ENCODE results near the gene M6PR.
"Not testable (repeated sequence)": the region's sequence is repeated elsewhere in the genome, so short reads cannot be mapped to it uniquely, and the experiment has no call there.

M6PR gene

DNA sequence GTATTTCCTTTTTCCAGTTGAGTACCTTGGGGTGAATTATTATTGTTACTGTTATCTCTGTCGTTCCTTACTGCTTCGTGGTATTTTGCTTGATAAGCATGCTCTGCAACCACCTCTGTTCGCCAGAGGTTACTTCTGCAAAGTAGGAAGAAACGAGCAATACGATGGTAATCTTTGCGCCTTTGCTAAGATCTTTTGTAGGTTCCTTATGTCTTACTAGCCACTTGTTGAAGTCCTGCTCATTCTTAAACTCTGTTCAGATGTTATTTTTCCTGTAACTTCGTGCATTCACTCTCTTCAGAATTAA lies 729 bp upstream of the M6PR start:
- Histone ChIP-seq H3K36me3 (ENCODE audit: control insufficient read depth in 1 of 2, insufficient read depth in 2 of 2, low read length in 2 of 2) (peaks cover 12 to 13% of the 10 kb centered on the region in 2 donors), H3K27me3 (ENCODE audit: low read depth, low read length) (no peaks in the 10 kb centered on the region), H3K9me3 (ENCODE audit: control insufficient read depth in 1 of 2, low read length in 2 of 2) (no peaks in the 10 kb centered on the region), H3K4me1 (ENCODE audit: control insufficient read depth in 1 of 2, insufficient read depth in 2 of 2, low read length in 2 of 2) (peaks cover 3 to 19% of the 10 kb centered on the region in 2 donors), H3K4me3 (ENCODE audit: low read depth in 1 of 2, low read length in 2 of 2) (peak overlapping the region; percentile 89 to 98), H3K27ac (ENCODE audit: low read length) (peak overlapping the region; percentile 97)

- peak overlapping the region; percentile 89 to 98 for H3K4me3 ChIP-seq (ENCODE audit: low read depth in 1 of 2, low read length in 2 of 2)
- no peaks in the 10 kb centered on the region for H3K27me3 ChIP-seq (ENCODE audit: low read depth, low read length)
- peaks cover 18 to 26% of the 10 kb centered on the region in 2 donors for H3K36me3 ChIP-seq (ENCODE audit: control insufficient read depth in 1 of 2, insufficient read depth in 2 of 2, low read length in 2 of 2)
- H3K27ac ChIP-seq (ENCODE audit: low read length) = peak overlapping the region; percentile 97
- H3K9me3 ChIP-seq (ENCODE audit: control insufficient read depth in 1 of 2, low read length in 2 of 2) = no peaks in the 10 kb centered on the region
- H3K4me1 ChIP-seq (ENCODE audit: control insufficient read depth in 1 of 2, insufficient read depth in 2 of 2, low read length in 2 of 2) = peaks cover 3 to 19% of the 10 kb centered on the region in 2 donors
Measured at GRCh38 chr12:8948701-8949341, 624 bp downstream of the M6PR start.

DNA sequence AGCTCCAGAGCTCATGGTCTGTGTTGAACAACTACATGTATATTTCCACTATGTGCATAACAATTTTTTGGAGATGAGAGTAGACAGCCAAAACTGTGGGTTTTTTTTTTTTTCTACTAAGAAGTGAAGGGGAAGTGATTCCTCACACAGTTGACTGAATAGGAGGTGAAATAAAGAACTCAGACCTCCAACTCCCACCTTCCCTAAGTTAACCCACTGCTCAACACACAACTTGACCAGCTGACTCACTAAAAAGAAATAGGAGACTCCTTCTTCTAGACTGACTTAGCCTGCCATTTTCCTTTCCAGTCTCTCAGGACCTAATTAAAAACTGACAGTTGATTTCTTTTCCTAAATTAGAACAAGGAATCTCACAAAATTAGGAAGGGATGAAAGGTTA lies 1.7 kb downstream of the M6PR start:
- H3K27me3 ChIP-seq (ENCODE audit: low read depth, low read length) = no peaks in the 10 kb centered on the region
- H3K36me3 ChIP-seq (ENCODE audit: control insufficient read depth in 1 of 2, insufficient read depth in 2 of 2, low read length in 2 of 2) = peaks cover 25 to 36% of the 10 kb centered on the region in 2 donors
- H3K9me3 ChIP-seq (ENCODE audit: control insufficient read depth in 1 of 2, low read length in 2 of 2) = no peaks in the 10 kb centered on the region
- no peak overlapping the region for H3K27ac ChIP-seq (ENCODE audit: low read length)
- peaks cover 3 to 19% of the 10 kb centered on the region in 2 donors for H3K4me1 ChIP-seq (ENCODE audit: control insufficient read depth in 1 of 2, insufficient read depth in 2 of 2, low read length in 2 of 2)
- no peak overlapping the region for H3K4me3 ChIP-seq (ENCODE audit: low read depth in 1 of 2, low read length in 2 of 2)

GRCh38 chr12:8946733-8947132 lies 2.7 kb downstream of the M6PR start:
- no peak overlapping the region for H3K4me3 ChIP-seq (ENCODE audit: low read depth in 1 of 2, low read length in 2 of 2)
- H3K4me1 ChIP-seq (ENCODE audit: control insufficient read depth in 1 of 2, insufficient read depth in 2 of 2, low read length in 2 of 2) = peaks cover 3 to 19% of the 10 kb centered on the region in 2 donors
- H3K9me3 ChIP-seq (ENCODE audit: control insufficient read depth in 1 of 2, low read length in 2 of 2) = no peaks in the 10 kb centered on the region
- H3K27me3 ChIP-seq (ENCODE audit: low read depth, low read length) = no peaks in the 10 kb centered on the region
- H3K36me3 ChIP-seq (ENCODE audit: control insufficient read depth in 1 of 2, insufficient read depth in 2 of 2, low read length in 2 of 2) = peaks cover 31 to 46% of the 10 kb centered on the region in 2 donors
- H3K27ac ChIP-seq (ENCODE audit: low read length) = no peak overlapping the region

GRCh38 chr12:8943565-8944186 lies 5.8 kb downstream of the M6PR start:
- peaks cover 37 to 58% of the 10 kb centered on the region in 2 donors for H3K36me3 ChIP-seq (ENCODE audit: control insufficient read depth in 1 of 2, insufficient read depth in 2 of 2, low read length in 2 of 2)
- H3K4me1 ChIP-seq (ENCODE audit: control insufficient read depth in 1 of 2, insufficient read depth in 2 of 2, low read length in 2 of 2) = peaks cover 3 to 17% of the 10 kb centered on the region in 2 donors
- no peaks in the 10 kb centered on the region for H3K9me3 ChIP-seq (ENCODE audit: control insufficient read depth in 1 of 2, low read length in 2 of 2)
- no peak overlapping the region for H3K4me3 ChIP-seq (ENCODE audit: low read depth in 1 of 2, low read length in 2 of 2)
- no peak overlapping the region for H3K27ac ChIP-seq (ENCODE audit: low read length)
- H3K27me3 ChIP-seq (ENCODE audit: low read depth, low read length) = no peaks in the 10 kb centered on the region

DNA sequence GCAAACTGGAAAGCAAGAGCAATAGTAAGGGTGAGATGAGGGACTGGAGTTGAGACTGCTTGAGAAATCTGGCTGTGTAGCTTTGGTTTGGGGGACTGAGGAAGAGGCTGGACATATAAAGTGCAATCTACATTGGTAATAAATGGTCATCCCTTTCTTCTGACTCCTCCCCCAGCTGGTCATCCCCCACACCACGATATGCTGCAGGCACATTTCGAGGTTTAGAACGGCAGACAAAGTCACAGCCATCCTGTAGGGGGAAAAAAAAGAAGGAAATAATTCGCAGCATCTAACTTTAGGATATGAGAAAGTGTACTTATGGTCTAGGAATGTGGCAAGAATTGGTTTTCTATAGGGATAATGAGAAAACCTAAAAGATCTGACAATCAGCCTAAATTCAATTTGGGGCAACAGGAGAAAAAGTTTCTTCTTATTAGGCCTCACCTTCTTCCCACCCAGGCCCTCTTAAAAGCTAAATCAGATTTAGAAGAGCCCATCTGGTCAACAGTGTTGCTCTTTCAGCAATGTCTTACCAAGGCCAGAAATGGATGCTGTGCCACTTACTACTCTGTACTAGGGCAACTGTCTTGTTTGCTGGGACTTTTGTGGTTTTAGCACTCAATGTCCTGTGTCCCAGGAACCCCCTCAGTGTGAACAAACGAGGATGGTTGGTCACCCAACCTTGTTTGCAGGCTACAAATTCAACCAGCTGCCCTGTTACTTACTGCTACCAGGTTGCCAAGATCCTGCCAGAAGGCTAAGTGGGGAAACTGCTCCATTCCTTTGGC lies 7.6 kb downstream of the M6PR start:
- H3K9me3 ChIP-seq (ENCODE audit: control insufficient read depth in 1 of 2, low read length in 2 of 2) = no peaks in the 10 kb centered on the region
- H3K27ac ChIP-seq (ENCODE audit: low read length) = no peak overlapping the region
- no peaks in the 10 kb centered on the region for H3K4me1 ChIP-seq (ENCODE audit: control insufficient read depth in 1 of 2, insufficient read depth in 2 of 2, low read length in 2 of 2)
- no peaks in the 10 kb centered on the region for H3K27me3 ChIP-seq (ENCODE audit: low read depth, low read length)
- peaks cover 37 to 74% of the 10 kb centered on the region in 2 donors for H3K36me3 ChIP-seq (ENCODE audit: control insufficient read depth in 1 of 2, insufficient read depth in 2 of 2, low read length in 2 of 2)
- no peak overlapping the region for H3K4me3 ChIP-seq (ENCODE audit: low read depth in 1 of 2, low read length in 2 of 2)

DNA sequence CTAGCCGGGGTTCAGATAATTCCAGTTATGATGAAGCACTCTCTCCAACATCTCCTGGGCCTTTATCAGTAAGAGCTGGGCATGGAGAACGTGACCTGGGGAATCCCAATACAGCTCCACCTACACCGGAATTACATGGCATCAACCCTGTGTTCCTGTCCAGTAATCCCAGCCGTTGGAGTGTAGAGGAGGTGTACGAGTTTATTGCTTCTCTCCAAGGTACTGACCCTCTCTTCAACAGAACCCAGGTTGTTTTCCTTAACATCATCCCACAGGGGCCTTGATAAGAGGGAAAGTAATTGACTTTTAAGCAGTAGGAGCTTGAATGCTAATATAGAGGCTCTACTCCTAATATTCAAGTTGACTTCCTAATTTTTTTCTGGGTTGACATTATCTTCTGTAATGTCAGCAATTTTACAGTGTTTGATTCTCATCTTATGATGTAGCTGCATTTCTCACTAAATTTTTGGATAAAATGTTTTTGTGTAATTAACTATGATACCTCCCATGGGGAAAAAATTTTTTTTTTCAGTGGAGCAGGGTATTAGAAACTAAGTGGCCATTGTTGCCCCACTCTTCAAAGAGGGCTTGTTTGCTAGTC lies 11.5 kb downstream of the M6PR start:
- not testable (repeated sequence) for H3K27ac ChIP-seq (ENCODE audit: low read length); H3K9me3 ChIP-seq (ENCODE audit: control insufficient read depth in 1 of 2, low read length in 2 of 2); H3K4me3 ChIP-seq (ENCODE audit: low read depth in 1 of 2, low read length in 2 of 2); H3K27me3 ChIP-seq (ENCODE audit: low read depth, low read length); H3K4me1 ChIP-seq (ENCODE audit: control insufficient read depth in 1 of 2, insufficient read depth in 2 of 2, low read length in 2 of 2)
- peaks cover 15 to 64% of the 10 kb centered on the region in 2 donors for H3K36me3 ChIP-seq (ENCODE audit: control insufficient read depth in 1 of 2, insufficient read depth in 2 of 2, low read length in 2 of 2)

GRCh38 chr12:8936735-8937134 lies 12.7 kb downstream of the M6PR start:
- peaks cover 13 to 52% of the 10 kb centered on the region in 2 donors for H3K36me3 ChIP-seq (ENCODE audit: control insufficient read depth in 1 of 2, insufficient read depth in 2 of 2, low read length in 2 of 2)
- no peaks in the 10 kb centered on the region for H3K4me1 ChIP-seq (ENCODE audit: control insufficient read depth in 1 of 2, insufficient read depth in 2 of 2, low read length in 2 of 2)
- H3K4me3 ChIP-seq (ENCODE audit: low read depth in 1 of 2, low read length in 2 of 2) = no peak overlapping the region
- H3K27me3 ChIP-seq (ENCODE audit: low read depth, low read length) = no peaks in the 10 kb centered on the region
- no peaks in the 10 kb centered on the region for H3K9me3 ChIP-seq (ENCODE audit: control insufficient read depth in 1 of 2, low read length in 2 of 2)
- no peak overlapping the region for H3K27ac ChIP-seq (ENCODE audit: low read length)

DNA sequence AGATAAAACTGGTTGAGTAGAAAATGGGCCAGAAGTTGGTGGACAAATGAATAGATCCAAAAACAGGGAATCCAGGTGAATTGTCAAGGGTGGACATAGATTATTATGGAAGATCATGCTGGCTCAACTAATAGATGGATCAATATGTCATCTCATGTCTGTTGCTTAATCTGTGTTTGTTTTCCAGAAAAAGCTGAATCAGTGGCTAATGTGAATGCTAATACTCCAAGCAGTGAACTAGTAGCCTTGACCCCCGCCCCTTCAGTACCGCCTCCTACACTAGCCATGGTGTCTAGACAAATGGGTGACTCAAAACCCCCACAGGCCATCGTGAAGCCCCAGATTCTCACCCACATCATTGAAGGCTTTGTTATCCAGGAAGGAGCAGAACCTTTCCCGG lies 15.4 kb downstream of the M6PR start:
- H3K36me3 ChIP-seq (ENCODE audit: control insufficient read depth in 1 of 2, insufficient read depth in 2 of 2, low read length in 2 of 2) = peaks cover 16 to 62% of the 10 kb centered on the region in 2 donors
- H3K27me3 ChIP-seq (ENCODE audit: low read depth, low read length); H3K27ac ChIP-seq (ENCODE audit: low read length); H3K4me3 ChIP-seq (ENCODE audit: low read depth in 1 of 2, low read length in 2 of 2); H3K9me3 ChIP-seq (ENCODE audit: control insufficient read depth in 1 of 2, low read length in 2 of 2); H3K4me1 ChIP-seq (ENCODE audit: control insufficient read depth in 1 of 2, insufficient read depth in 2 of 2, low read length in 2 of 2): not testable (repeated sequence)

GRCh38 chr12:8932464-8932863 lies 17.0 kb downstream of the M6PR start:
- H3K27me3 ChIP-seq (ENCODE audit: low read depth, low read length); H3K4me3 ChIP-seq (ENCODE audit: low read depth in 1 of 2, low read length in 2 of 2); H3K9me3 ChIP-seq (ENCODE audit: control insufficient read depth in 1 of 2, low read length in 2 of 2); H3K4me1 ChIP-seq (ENCODE audit: control insufficient read depth in 1 of 2, insufficient read depth in 2 of 2, low read length in 2 of 2); H3K27ac ChIP-seq (ENCODE audit: low read length): not testable (repeated sequence)
- H3K36me3 ChIP-seq (ENCODE audit: control insufficient read depth in 1 of 2, insufficient read depth in 2 of 2, low read length in 2 of 2) = peaks cover 16 to 47% of the 10 kb centered on the region in 2 donors

- not testable (repeated sequence) for H3K4me1 ChIP-seq (ENCODE audit: control insufficient read depth in 1 of 2, insufficient read depth in 2 of 2, low read length in 2 of 2); H3K9me3 ChIP-seq (ENCODE audit: control insufficient read depth in 1 of 2, low read length in 2 of 2); H3K27ac ChIP-seq (ENCODE audit: low read length); H3K27me3 ChIP-seq (ENCODE audit: low read depth, low read length); H3K4me3 ChIP-seq (ENCODE audit: low read depth in 1 of 2, low read length in 2 of 2)
- peaks cover 13 to 44% of the 10 kb centered on the region in 2 donors for H3K36me3 ChIP-seq (ENCODE audit: control insufficient read depth in 1 of 2, insufficient read depth in 2 of 2, low read length in 2 of 2)
Measured at GRCh38 chr12:8930655-8931323, 18.7 kb downstream of the M6PR start.

Measured in muscle layer of duodenum (tissue), 2 donors.